ENCODE measurements around the gene EYS. TPM values are rescaled to one million over a fixed set of nuclear protein-coding genes. Genes with fewer than 3 reads are reported as not detected.

EYS gene
- under 1 TPM in 1 of 4 donors, not detected in 3; under 0.01 TPM for total RNA-seq

GRCh38 chr6:65707126-65707826 lies at the start of gene EYS:
TSS of gene EYS (minus strand) at chr6:65707226. CDS start at chr6:65495410, 211,816 bp downstream.
- Histone ChIP-seq H3K9me3 (no peaks in the 10 kb centered on the region), H3K27me3 (no peaks in the 10 kb centered on the region), H3K36me3 (no peaks in the 10 kb centered on the region), H3K4me3 (no peak within 1 kb of the TSS), H3K27ac (replicated peaks in 1 of 4) (no peak within 1 kb of the TSS), H3K4me1 (no peaks in the 10 kb centered on the region)
- no peak for TF ChIP-seq POLR2A (IDR thresholded peaks at IDR 0.05; ENCODE audit: low read depth)
- no peak for DNase-seq (ENCODE audit: extremely low spot score)
- intact Hi-C loops (cut with DNase I): no loop called here
- 76% methylated on average over 4 of the region's 4 CpGs for WGBS

GRCh38 chr6:65746302-65746701 lies 39.3 kb upstream of the EYS start:
- no peak for DNase-seq (ENCODE audit: extremely low spot score)
- Histone ChIP-seq H3K9me3 (no peaks in the 10 kb centered on the region), H3K27me3 (no peaks in the 10 kb centered on the region), H3K36me3 (no peaks in the 10 kb centered on the region), H3K4me1 (no peaks in the 10 kb centered on the region), H3K27ac (replicated peaks in 1 of 4) (no peak overlapping the region), H3K4me3 (no peak overlapping the region)
- intact Hi-C loops (cut with DNase I): no loop called here
- TF ChIP-seq POLR2A (IDR thresholded peaks at IDR 0.05; ENCODE audit: low read depth) (no peak), EP300 (IDR thresholded peaks at IDR 0.05) (no peak), POLR2AphosphoS5 (IDR thresholded peaks at IDR 0.05) (no peak)
- TF ChIP-seq, protein P1, sequence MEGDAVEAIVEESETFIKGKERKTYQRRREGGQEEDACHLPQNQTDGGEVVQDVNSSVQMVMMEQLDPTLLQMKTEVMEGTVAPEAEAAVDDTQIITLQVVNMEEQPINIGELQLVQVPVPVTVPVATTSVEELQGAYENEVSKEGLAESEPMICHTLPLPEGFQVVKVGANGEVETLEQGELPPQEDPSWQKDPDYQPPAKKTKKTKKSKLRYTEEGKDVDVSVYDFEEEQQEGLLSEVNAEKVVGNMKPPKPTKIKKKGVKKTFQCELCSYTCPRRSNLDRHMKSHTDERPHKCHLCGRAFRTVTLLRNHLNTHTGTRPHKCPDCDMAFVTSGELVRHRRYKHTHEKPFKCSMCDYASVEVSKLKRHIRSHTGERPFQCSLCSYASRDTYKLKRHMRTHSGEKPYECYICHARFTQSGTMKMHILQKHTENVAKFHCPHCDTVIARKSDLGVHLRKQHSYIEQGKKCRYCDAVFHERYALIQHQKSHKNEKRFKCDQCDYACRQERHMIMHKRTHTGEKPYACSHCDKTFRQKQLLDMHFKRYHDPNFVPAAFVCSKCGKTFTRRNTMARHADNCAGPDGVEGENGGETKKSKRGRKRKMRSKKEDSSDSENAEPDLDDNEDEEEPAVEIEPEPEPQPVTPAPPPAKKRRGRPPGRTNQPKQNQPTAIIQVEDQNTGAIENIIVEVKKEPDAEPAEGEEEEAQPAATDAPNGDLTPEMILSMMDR (IDR thresholded peaks at IDR 0.05): no peak
- 89% methylated on average over 4 of the region's 4 CpGs for WGBS

DNA sequence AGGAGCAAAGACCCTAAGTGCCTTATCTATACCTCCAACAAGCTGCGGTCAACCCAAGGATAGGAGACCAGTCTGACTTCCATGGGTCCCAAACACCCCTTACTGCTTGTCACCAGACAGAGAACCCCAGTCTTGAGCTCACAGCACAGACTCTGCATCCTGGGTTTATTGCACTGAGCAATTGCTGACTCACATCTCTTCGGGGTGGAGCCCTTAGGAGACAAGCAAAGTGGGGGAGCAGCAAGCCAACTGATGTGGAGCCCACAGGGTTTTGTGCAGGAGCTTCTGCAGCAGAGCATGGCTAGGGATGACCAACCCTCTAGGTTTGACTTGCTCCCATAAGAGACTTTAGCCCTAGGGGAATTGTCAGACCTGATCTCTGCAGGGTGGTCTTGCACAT lies 38.6 kb upstream of the EYS start:
- TF ChIP-seq, protein P1 (IDR thresholded peaks at IDR 0.05): no peak
- TF ChIP-seq POLR2A (IDR thresholded peaks at IDR 0.05; ENCODE audit: low read depth): no peak
- Histone ChIP-seq H3K36me3 (no peaks in the 10 kb centered on the region), H3K27ac (replicated peaks in 1 of 4) (no peak overlapping the region), H3K9me3 (no peaks in the 10 kb centered on the region), H3K4me1 (no peaks in the 10 kb centered on the region), H3K4me3 (no peak overlapping the region), H3K27me3 (no peaks in the 10 kb centered on the region)
- intact Hi-C loops (cut with DNase I): no loop called here
- WGBS: 78% methylated on average over 1 of the region's 2 CpGs
- no peak for DNase-seq (ENCODE audit: extremely low spot score)

DNA sequence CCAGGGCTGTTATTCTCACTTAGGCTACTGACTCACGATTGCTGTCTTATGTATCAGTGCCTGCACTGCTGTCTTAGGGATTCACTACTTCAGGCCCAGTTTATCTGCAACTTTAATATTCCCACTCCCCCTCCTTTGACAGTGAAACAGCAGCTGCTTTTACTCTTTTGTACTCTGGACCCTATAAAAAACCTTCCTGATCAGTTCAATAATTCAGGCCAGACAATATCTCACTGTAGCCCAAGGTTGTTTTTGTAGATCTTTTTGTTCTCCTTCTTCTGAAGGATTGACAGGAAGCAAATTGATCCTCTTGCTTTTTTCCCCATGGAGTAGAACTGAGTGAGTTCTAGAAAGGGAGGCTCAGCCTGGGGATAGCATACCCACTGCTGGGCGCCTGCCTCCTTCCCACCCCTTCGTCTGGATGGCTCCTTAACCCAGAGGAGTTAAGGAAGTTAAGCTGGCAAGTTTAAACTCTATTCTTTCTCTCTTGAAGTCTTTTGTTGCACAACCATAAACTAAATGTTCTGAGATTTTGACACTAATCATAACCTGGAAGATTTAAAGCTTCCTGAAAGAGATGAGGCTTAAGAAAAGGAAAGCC lies 22.0 kb upstream of the EYS start:
- Histone ChIP-seq H3K4me1 (no peaks in the 10 kb centered on the region), H3K9me3 (no peaks in the 10 kb centered on the region), H3K27ac (replicated peaks in 1 of 4) (no peak overlapping the region), H3K36me3 (no peaks in the 10 kb centered on the region), H3K27me3 (no peaks in the 10 kb centered on the region), H3K4me3 (no peak overlapping the region)
- WGBS: 60% methylated on average over 3 of the region's 3 CpGs
- no peak for TF ChIP-seq POLR2AphosphoS5 (IDR thresholded peaks at IDR 0.05)
- no peak for DNase-seq (ENCODE audit: extremely low spot score)
- intact Hi-C loops (cut with DNase I): no loop called here

GRCh38 chr6:65719101-65719500 lies 12.1 kb upstream of the EYS start:
- Histone ChIP-seq H3K27me3 (no peaks in the 10 kb centered on the region), H3K36me3 (no peaks in the 10 kb centered on the region), H3K9me3 (no peaks in the 10 kb centered on the region), H3K27ac (replicated peaks in 1 of 4) (no peak overlapping the region), H3K4me3 (no peak overlapping the region), H3K4me1 (no peaks in the 10 kb centered on the region)
- TF ChIP-seq POLR2AphosphoS5 (IDR thresholded peaks at IDR 0.05): no peak
- TF ChIP-seq POLR2A (IDR thresholded peaks at IDR 0.05; ENCODE audit: low read depth): no peak
- TF ChIP-seq, protein P1 (IDR thresholded peaks at IDR 0.05): no peak
- no peak for TF ChIP-seq EP300 (IDR thresholded peaks at IDR 0.05)
- 75% methylated on average over 3 of the region's 3 CpGs for WGBS
- intact Hi-C loops (cut with DNase I): no loop called here
- DNase-seq (ENCODE audit: extremely low spot score): no peak

DNA sequence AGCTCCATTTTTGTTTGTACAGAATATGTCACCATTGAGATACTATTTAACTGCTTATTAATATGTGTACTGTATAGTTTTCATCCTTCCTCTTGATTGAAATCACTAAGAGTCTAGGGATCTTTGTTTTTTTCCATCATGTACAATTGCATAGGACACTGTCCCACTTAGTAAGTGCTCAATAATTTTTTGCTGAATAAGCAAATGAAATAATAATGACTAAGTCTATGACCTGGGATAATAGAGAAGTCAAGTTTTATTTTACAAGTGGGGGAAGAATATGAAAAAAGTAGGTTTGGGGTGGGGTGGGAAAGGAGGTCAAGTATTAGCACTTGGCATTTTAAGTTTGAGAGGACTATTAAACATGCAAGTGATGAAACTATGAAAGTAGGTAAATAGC lies 4.5 kb upstream of the EYS start:
- Histone ChIP-seq H3K27ac (replicated peaks in 1 of 4) (no peak overlapping the region), H3K27me3 (no peaks in the 10 kb centered on the region), H3K4me1 (no peaks in the 10 kb centered on the region), H3K36me3 (no peaks in the 10 kb centered on the region), H3K9me3 (no peaks in the 10 kb centered on the region), H3K4me3 (no peak overlapping the region)
- TF ChIP-seq POLR2AphosphoS5 (IDR thresholded peaks at IDR 0.05): no peak
- no peak for TF ChIP-seq EP300 (IDR thresholded peaks at IDR 0.05)
- no peak for TF ChIP-seq POLR2A (IDR thresholded peaks at IDR 0.05; ENCODE audit: low read depth)
- TF ChIP-seq, protein P1 (IDR thresholded peaks at IDR 0.05): no peak
- intact Hi-C loops (cut with DNase I): no loop called here
- DNase-seq (ENCODE audit: extremely low spot score): no peak
